Stimulated activated CD8-positive, alpha-beta memory T cell treated with anti-CD3 and anti-CD28 coated beads, Interleukin-15, amount 100 ng/mL, for 24 hours (primary cell): Measurements from ENCODE around the gene UCN3.
"Not testable (repeated sequence)": the region's sequence is repeated elsewhere in the genome, so short reads cannot be mapped to it uniquely, and the experiment has no call there.

Experiments
- DNase-seq: peaks from one replicate; pipeline ENCODE4 v3.0.0-alpha.2; 2020; ENCODE audit warnings: low read depth

The UCN3 gene

GRCh38 chr10:5369362-5370158 lies 4.8 kb downstream of the UCN3 start:
- DNase-seq: no peak

- DNase-seq: no peak
Measured at GRCh38 chr10:5370493-5371352, 6.0 kb downstream of the UCN3 start.

DNA sequence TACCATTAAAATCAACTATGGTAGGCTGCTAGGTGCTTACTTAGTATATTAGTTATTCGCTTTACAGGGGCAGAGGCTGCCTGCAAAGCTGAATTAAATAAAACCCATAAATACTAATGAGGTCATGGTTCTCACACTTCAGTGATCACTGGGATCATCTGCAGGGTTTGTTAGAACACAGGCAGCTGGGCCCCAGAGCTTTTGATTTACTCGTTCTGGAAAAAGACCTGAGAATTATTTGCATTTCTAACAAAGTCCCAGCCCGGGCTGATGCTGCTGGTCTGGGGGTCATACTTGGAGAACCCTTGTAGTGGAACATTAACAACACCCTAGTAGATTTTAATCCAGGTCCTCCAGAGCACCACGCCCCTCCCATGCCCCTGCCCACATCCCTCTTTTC lies 8.5 kb downstream of the UCN3 start:
- no peak for DNase-seq

- no peak for DNase-seq
Measured at GRCh38 chr10:5373891-5374611, 9.3 kb downstream of the UCN3 start.

- DNase-seq: no peak
Measured at GRCh38 chr10:5376450-5376849, 11.7 kb downstream of the UCN3 start.

- not testable (repeated sequence) for DNase-seq
Measured at GRCh38 chr10:5379202-5379601, 14.4 kb downstream of the UCN3 start.

DNA sequence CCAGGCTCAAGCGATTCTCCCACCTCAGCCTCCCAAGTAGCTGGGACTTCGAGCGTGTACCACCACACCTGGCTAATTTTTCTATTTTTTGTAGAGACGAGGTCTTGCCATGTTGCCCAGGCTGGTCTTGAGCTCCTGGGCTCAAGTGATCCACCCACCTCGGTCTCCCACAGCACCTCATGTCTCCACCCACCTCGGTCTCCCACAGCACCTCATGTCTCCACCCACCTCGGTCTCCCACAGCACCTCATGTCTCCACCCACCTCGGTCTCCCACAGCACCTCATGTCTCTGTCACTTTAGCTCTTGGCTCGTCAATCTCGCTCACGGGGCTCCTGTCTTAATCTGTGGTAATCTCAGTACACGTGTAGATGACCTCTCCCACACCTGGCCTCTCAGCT lies 15.6 kb downstream of the UCN3 start:
- DNase-seq: not testable (repeated sequence)

DNA sequence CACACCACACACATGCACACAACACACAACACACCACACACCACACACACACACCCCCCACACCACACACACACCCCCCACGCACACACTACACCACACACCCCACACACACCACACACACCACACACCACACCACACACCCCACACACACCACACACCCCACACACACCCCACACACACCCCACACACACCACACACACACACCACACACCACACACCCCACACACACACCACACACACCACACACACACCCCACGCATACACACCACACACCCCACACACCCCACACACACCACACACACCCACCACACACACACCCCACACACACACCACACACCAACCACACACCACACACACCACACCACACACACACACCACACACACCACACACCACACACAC lies 16.4 kb downstream of the UCN3 start:
- DNase-seq: no peak

- no peak for DNase-seq
Measured at GRCh38 chr10:5385224-5385623, 20.5 kb downstream of the UCN3 start.

DNA sequence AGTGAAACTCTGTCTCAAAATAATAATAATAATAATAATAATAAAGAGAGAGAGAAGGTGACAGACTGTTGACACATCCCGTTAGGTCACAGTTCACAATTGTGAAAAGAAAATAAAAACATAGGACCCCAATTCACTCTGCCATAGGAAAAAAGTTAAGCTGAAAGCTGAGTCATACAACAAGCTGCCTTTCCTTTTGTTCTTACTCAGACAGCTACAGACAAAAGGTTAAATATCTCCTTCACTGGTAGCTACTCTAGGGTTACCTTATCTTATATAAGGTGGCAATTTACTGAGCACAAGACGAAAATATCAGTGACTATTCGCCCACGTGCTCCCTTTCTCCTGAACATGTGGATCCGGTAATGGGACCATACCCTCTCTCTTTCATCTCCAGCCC lies 22.4 kb downstream of the UCN3 start:
- no peak for DNase-seq

DNA sequence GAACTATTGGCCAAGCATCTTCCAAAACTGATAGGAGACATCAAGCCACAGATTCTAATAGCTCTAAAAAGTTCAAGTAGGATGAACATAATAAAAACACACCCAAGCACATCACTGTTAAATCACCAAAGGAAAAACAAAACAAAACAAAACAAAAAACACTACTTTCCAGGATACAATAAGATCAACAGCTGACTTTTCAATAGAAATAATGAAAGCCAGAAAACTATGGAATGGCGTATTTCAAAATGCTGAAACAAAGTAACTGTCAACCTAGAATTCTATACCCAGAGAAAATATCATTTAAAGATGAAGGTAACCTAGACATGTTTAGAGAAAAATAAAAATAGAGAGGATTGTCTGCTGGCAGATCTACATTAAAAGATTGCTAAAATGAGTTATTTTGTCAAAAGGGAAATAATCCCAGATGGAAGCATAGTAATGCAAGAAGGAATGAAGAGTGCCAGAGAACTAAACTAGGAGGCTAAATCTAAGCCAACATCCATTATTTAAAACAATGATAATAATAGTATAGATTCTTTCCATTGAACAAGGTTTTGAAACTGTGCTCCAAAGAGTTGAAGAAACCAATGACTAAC lies 25.9 kb downstream of the UCN3 start:
- DNase-seq: no peak

DNA sequence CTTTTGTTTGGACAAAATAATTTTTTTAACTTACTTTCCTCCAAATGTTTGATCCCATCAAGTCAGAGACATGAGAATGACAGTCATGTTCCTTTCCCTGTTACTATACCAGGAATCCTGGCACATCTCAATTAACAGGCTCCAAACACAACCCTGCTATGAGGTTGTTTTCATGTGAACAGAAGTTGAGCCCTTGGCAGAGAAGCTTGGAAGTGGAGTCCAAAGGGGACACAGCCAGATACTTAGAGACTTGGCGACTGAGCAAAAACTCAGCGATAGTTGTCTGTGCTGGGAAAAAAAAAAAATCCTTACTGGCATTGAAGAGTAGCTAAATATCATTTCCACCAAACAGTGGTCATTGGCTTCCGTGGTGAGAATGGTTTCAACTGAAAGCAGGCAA lies 27.0 kb downstream of the UCN3 start:
- DNase-seq: no peak

GRCh38 chr10:5393529-5393928 lies 28.8 kb downstream of the UCN3 start:
- no peak for DNase-seq

DNA sequence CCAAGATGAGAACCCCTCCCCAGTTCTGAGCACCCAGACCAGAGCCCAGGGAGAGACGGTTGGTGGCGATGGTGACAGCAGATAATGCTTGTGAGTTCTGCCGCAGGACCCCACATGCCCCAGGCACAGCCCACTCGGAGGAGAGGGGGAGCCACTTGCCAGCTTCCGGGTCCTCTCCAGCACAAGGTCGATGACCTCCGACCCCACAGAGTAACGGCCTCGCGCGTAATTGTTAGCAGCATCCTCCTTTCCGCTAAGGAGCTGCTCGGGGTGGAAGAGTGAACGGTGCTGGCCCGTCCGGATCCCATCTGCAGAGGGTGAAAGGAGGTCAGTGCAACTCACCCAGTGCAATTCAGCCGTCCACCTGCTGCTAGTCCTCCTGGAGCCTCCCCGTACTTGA lies 30.4 kb downstream of the UCN3 start:
- no peak for DNase-seq

GRCh38 chr10:5396556-5397300 lies 32.0 kb downstream of the UCN3 start:
- no peak for DNase-seq

- no peak for DNase-seq
Measured at GRCh38 chr10:5399332-5399731, 34.6 kb downstream of the UCN3 start.

DNA sequence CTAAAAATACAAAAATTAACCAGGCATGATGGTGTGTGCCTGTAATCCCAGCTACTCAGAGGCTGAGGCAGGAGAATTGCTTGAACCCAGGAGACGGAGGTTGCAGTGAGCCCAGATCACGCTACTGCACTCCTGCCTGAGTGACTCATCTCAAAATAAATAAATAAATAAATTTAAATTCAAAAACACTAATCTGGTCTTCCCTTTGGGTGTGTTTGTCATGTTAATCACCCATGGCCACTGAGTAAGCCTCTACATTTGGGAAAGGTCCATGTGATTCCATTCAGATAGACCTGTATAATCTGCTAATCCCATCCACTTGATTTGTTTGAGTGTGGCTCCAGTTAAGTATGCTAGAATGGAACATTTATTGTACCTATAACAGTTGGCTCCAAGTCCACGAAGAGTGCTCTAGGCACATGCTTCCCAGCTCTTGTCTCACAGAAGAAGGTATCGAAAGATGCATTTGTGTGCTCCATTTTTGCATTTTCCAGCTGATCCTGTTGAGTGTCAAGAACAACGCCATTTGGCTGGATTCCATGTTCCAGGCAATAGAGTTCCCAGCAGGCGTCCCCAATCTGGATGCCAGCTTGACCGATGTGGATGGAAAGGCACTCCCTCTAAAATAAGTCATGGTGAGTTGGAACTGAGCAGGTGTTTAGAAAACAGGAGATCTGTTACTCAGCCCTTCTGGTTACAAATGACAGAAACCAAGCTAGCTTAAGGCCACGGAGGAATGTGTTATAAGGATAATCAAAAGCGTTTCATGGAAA lies 35.9 kb downstream of the UCN3 start:
- no peak for DNase-seq

GRCh38 chr10:5402798-5403197 lies 38.0 kb downstream of the UCN3 start:
- DNase-seq: no peak

DNA sequence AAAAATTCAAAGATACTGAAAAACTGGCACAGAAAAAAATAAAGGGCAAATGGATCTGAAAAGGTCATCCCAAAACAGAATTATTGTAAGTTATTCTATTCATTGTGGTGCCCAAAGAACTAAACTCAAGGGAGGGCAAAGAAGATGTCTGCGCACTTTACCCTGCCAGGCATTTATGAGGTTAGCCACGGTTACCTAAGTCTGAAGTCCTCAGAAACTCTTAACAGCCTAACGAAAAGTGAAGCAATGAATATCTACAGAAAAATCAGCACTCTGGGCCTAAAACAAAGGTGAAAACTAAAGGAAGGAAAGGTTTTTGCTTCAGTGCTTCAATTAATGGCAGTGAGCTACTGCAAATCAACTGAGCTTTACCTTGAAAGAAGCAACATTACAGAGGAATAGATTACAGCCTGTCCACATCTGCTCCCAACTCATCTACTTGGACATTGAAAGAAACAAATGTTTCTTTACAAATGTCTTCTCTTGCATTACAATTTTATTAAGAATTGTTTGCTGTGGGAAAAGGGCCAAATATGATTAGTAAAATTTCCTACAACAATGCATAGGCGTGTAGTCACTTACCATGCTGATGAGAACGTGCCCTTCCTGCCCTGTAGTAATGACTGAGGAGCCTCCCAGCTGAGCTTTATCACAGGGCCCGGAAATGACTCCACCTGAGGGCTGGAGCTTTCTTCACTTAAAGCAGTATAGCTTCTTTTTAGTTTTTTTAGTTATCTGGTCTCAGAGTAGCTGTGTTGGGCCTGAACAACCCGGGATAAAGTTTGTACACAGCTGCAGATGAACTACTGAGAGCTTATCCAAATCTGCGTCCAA lies 39.7 kb downstream of the UCN3 start, which contains the start of gene TUBAL3:
TSS of gene TUBAL3 (minus strand) at position 621 of the 834 bp plus-strand sequence. CDS start at position 585, 36 bp downstream.
- no peak for DNase-seq

DNA sequence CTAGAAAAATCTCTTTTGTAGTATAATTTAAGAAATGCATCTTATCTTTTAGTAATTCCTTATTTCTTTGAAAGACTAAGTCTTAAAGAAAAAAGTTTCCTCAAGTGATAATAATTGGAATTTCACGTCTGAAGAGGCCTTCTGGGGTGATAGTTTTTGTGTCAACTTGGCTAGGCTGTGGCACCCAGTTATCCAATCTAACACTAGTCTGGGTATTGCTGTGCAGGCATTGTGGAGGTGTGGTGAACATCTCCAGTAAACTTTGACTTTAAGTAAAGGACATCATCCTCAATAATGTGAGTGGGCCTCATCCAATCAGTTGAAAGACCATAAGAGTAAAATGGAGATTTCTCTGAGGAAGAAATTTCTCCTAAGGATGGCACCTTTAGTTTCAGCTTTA lies 42.2 kb downstream of the UCN3 start:
- DNase-seq: no peak
